RWPE1 (cell line): ENCODE results near the gene TMC8.
"Not testable (repeated sequence)": the region's sequence is repeated elsewhere in the genome, so short reads cannot be mapped to it uniquely, and the experiment has no call there.

Experiments
- CTCF ChIA-PET: fragments of 350-600 bp; sonication (Branson Sonifier 250); formaldehyde crosslinking; extraction: SDS; loops from one replicate; lab custom pipeline; 2021; lab: Yijun Ruan, JAX
- POLR2A ChIA-PET: fragments of 400-600 bp; formaldehyde crosslinking; extraction: SDS; loops from one replicate; lab custom pipeline; 2020; ENCODE audit warnings: antibody characterized with exemption; ENCODE audit not compliant: low non-redundant PET; lab: Yijun Ruan, JAX
- DNase-seq: peaks from one replicate; pipeline ENCODE4 v3.0.0; 2012; ENCODE audit warnings: low spot score
- H3K27ac ChIP-seq: fragments of 450-650 bp; 2 replicates; pipeline ENCODE4 v1.5.1; 2017
- CTCF ChIP-seq: fragments of 450-650 bp; conservative IDR thresholded peaks from 2 replicates; pipeline ENCODE4 v1.5.1; 2017; ENCODE audit warnings: low read depth, mild to moderate bottlenecking

TMC8 gene

GRCh38 chr17:78130437-78131101 is at the start of gene TMC8:
Gene TMC8, plus strand, starts transcription at chr17:78130771. Its CDS starts 818 bp downstream, at chr17:78131589.
- TF ChIP-seq CTCF, result no peak
- CTCF ChIA-PET, result interaction anchor here (0.5 to 1.6 kb wide), 2 partner anchors 8 to 29 kb away, joined by 3 to 5 read pairs; no protein-coding TSS in a partner anchor
- no peak for DNase-seq
- peak within 1 kb of the TSS; percentile 68 for H3K27ac ChIP-seq
- POLR2A ChIA-PET, result no interaction called here

GRCh38 chr17:78081551-78081950 is 49.0 kb upstream of the TMC8 start:
- TF ChIP-seq CTCF, result no peak
- no peak overlapping the region for H3K27ac ChIP-seq
- DNase-seq, result no peak
- POLR2A ChIA-PET, result no interaction called here
- CTCF ChIA-PET, result no interaction called here

- H3K27ac ChIP-seq, DNase-seq, CTCF ChIA-PET, POLR2A ChIA-PET: not testable (repeated sequence)
Measured at GRCh38 chr17:78082355-78082872, 48.2 kb upstream of the TMC8 start.

- ChIA-PET POLR2A (interaction anchor here (0.5 kb wide), 1 partner anchor 52 kb away, joined by 3 read pairs; no protein-coding TSS in a partner anchor), CTCF (interaction anchor here (0.7 kb wide), 1 partner anchor 12 kb away, joined by 3 read pairs; no protein-coding TSS in a partner anchor)
- TF ChIP-seq CTCF, result no peak
- DNase-seq, result peak; percentile 10
- no peak overlapping the region for H3K27ac ChIP-seq
Measured at GRCh38 chr17:78082988-78083387, 47.6 kb upstream of the TMC8 start.

- POLR2A ChIA-PET, result no interaction called here
Measured at GRCh38 chr17:78086740-78087139, 43.8 kb upstream of the TMC8 start.

GRCh38 chr17:78088529-78088928 is 42.0 kb upstream of the TMC8 start:
- no peak overlapping the region for H3K27ac ChIP-seq
- ChIA-PET CTCF (no interaction called here), POLR2A (no interaction called here)
- TF ChIP-seq CTCF, result no peak
- DNase-seq, result no peak

More at GRCh38 chr17:78086740-78087139, 43.8 kb upstream of the TMC8 start:
- TF ChIP-seq CTCF, result no peak
- CTCF ChIA-PET, result no interaction called here
- no peak overlapping the region for H3K27ac ChIP-seq
- no peak for DNase-seq
